ENCODE results near the gene CRISP3.
"Not testable (repeated sequence)": the region's sequence is repeated elsewhere in the genome, so short reads cannot be mapped to it uniquely, and the experiment has no call there.

CRISP3 gene, protein sequence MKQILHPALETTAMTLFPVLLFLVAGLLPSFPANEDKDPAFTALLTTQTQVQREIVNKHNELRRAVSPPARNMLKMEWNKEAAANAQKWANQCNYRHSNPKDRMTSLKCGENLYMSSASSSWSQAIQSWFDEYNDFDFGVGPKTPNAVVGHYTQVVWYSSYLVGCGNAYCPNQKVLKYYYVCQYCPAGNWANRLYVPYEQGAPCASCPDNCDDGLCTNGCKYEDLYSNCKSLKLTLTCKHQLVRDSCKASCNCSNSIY

GRCh38 chr6:49744259-49744658, at the start of gene CRISP3:
Gene CRISP3 (minus strand): TSS chr6:49744388. CDS start chr6:49744367, 21 bp downstream.
- DNase-seq (ENCODE audit: low read depth in 2 of 2), result no peak

- no peak for DNase-seq (ENCODE audit: low read depth in 2 of 2)
Observed at GRCh38 chr6:49790341-49790740, 46.2 kb upstream of the CRISP3 start.

DNA sequence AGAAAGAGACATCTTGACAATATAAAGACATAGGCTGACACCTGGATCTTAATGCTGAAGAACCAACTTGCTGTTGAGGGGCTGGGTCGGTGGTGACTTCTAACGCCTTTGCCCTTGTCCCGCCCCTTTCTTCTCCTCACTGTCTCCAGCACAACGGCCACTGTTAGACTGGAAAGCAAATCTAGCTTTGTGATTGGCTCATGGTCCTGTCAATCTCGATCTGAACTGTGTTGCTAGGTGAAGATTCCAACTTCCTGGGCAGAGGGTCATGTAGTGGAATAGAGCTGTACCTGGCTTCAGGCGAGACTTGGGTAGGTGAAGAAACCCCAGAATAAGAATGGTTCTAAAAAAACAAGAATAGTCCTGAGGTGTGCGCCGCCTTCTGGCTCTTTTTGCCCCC, 43.0 kb upstream of the CRISP3 start, which contains the start of gene PGK2:
PGK2 (minus strand) TSS at position 110 of the 400 bp plus-strand sequence; CDS start at position 12, 98 bp downstream.
- DNase-seq (ENCODE audit: low read depth in 2 of 2), result no peak

GRCh38 chr6:49784272-49784671, 40.1 kb upstream of the CRISP3 start:
- DNase-seq (ENCODE audit: low read depth in 2 of 2), result no peak

GRCh38 chr6:49782725-49783124, 38.5 kb upstream of the CRISP3 start:
- DNase-seq (ENCODE audit: low read depth in 2 of 2), result no peak

DNA sequence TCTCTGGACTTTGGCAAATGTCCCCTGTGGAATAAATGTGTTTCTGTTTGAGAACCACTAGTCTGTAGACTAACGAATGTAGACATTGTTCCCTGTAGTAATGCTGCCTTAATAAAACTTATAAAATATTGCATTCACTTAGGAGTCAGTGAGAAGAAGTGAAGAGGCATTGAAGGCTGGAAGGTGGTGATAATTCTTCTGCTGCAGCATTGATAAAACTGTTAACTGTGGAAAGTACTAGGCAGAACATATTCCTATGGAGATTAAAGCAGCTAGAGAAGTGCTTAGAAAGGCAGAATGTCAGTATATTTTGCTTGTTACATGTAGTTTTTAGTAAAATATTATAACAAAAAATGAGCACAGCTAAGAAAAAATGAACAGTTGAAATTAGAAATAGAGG, 38.1 kb upstream of the CRISP3 start:
- no peak for DNase-seq (ENCODE audit: low read depth in 2 of 2)

DNA sequence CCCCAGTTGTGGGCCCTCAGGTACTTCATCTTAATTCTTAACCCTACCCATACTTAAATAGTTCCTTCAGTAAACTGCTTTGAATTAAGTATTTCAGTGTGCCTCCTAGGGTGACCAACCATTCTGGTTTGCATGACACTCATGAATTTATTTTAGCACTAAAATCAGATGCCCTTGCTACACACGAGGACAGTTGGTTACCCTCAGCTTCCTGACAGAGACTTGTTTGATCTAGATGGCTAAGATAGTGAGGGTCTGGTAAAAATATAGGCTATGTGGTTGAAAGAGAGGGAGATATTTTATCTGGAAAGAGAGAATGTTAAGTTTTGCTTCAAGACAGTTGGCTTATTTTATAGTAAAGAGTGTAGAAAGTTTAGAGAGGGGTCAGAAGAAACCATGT, 32.3 kb upstream of the CRISP3 start:
- DNase-seq (ENCODE audit: low read depth in 2 of 2), result no peak

- DNase-seq (ENCODE audit: low read depth in 2 of 2), result no peak
Observed at GRCh38 chr6:49775043-49775442, 30.9 kb upstream of the CRISP3 start.

- no peak for DNase-seq (ENCODE audit: low read depth in 2 of 2)
Observed at GRCh38 chr6:49772285-49772684, 28.1 kb upstream of the CRISP3 start.

GRCh38 chr6:49766762-49767161, 22.6 kb upstream of the CRISP3 start:
- no peak for DNase-seq (ENCODE audit: low read depth in 2 of 2)

DNA sequence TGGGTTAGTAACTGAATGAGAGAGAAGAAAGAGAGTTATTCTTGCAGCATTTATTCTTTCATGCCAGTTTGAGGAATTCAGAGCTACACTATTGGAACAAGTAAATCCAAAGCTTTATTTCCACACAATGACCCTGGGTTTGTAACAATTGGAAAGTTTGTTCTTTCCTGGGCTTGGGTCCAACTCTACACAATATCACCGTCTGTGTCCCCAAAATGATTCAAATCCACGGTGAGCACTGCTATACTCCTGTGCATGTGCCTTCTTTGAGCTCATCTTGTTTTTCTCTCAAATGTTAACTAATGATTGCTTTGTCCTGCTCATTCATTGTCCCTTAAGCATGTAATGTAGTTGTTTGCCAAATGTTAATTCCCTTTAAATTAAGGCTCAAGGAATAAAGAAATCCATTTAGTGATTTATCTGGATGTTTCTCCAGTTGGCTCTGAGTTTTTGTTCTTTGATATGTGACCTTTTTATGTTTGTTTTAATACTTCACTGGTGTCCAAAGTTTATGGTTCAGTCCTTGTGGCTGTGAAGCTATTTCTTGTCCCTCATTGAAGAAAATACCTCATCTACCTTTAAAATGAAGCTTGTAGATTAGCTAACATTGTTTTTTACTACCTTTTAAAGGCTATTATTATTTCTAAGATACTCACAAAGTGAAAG, 20.5 kb upstream of the CRISP3 start:
- no peak for DNase-seq (ENCODE audit: low read depth in 2 of 2)

GRCh38 chr6:49743429-49743828, 759 bp downstream of the CRISP3 start:
- DNase-seq (ENCODE audit: low read depth in 2 of 2), result no peak

DNA sequence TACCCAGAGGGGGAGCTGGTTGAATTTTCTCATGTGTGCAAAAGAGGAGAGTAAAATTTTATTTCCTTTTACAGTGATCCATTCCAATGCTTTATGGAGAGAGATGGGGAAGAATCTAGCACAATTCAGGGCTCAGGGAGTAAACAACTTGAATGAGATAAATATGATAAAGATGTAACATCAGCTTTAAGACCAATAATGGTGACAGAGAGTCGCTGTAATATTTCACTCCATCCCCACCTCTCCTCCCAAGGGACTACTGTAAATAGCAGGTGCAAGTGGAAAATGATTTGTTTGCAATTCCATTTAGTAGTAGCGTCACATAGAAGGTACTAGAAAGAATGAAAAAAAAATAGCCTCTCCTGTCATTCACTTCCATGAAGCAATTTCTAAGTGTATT, 4.8 kb downstream of the CRISP3 start:
- DNase-seq (ENCODE audit: low read depth in 2 of 2), result no peak

GRCh38 chr6:49736017-49736508, 8.1 kb downstream of the CRISP3 start:
- no peak for DNase-seq (ENCODE audit: low read depth in 2 of 2)

DNA sequence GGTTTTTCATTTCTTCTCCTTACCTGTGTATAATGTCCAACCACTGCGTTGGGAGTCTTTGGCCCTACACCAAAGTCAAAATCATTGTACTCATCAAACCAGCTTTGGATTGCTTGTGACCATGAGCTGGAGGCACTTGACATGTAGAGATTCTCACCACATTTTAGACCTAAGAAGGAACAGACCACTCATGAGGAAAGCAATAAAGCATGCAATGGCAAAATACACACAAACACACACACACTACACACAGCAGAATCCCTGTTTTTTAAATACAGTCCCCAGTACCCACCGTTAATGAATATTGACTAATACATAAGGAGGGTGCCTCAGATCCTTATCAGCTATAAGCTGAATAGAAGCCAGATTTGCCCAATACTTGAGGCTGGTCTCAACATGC, 10.5 kb downstream of the CRISP3 start:
- no peak for DNase-seq (ENCODE audit: low read depth in 2 of 2)

GRCh38 chr6:49732781-49733180, 11.4 kb downstream of the CRISP3 start:
- no peak for DNase-seq (ENCODE audit: low read depth in 2 of 2)

- no peak for DNase-seq (ENCODE audit: low read depth in 2 of 2)
Observed at GRCh38 chr6:49730251-49730650, 13.9 kb downstream of the CRISP3 start.

GRCh38 chr6:49723917-49724316, 20.3 kb downstream of the CRISP3 start:
- DNase-seq (ENCODE audit: low read depth in 2 of 2), result not testable (repeated sequence)

DNA sequence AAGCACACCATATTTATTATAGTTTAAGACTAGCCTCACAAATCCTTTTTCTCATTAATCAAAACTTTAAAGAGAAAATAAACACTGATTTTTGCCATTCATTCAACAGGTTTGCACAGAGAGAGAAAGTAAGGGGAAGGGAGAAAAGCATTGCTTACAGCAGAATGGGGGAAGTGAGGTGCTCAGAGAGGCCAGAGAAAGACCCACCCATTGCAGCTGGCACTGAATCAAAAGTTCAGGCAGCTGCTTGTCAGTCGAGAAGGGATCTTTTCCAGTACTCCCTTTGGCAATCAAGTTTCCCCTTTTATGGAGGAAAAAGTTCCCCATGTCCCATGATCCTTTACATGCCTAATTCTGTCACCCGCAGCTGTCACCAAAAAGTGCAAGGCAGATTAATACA, 22.9 kb downstream of the CRISP3 start:
- DNase-seq (ENCODE audit: low read depth in 2 of 2), result no peak

- no peak for DNase-seq (ENCODE audit: low read depth in 2 of 2)
Observed at GRCh38 chr6:49720372-49720771, 23.8 kb downstream of the CRISP3 start.

- no peak for DNase-seq (ENCODE audit: low read depth in 2 of 2)
Observed at GRCh38 chr6:49713346-49713745, 30.8 kb downstream of the CRISP3 start, which contains the start of gene CRISP2. Gene CRISP2 (minus strand): TSS chr6:49713543. CDS start chr6:49709196, 4,347 bp downstream.

- DNase-seq (ENCODE audit: low read depth in 2 of 2), result no peak
Observed at GRCh38 chr6:49698478-49698877, 45.7 kb downstream of the CRISP3 start.

- no peak for DNase-seq (ENCODE audit: low read depth in 2 of 2)
Observed at GRCh38 chr6:49693512-49693911, 50.7 kb downstream of the CRISP3 start.

Measured in stimulated activated CD8-positive, alpha-beta memory T cell treated with anti-CD3 and anti-CD28 coated beads, Interleukin-15, amount 100 ng/mL, for 4 hours (primary cell).